Measurements from ENCODE around the gene SPATA13. TPM values are rescaled to one million over a fixed set of nuclear protein-coding genes. Genes with fewer than 3 reads are reported as not detected.
A peak's percentile ranks its signal among the peaks of the same experiment; 100 is the strongest.

The SPATA13 gene
- total RNA-seq, 1 donor from 2014 or later, result 52.7 TPM

- no peak for DNase-seq (ENCODE audit: low spot score)
Measured at GRCh38 chr13:24141333-24141910, 19.1 kb upstream of the SPATA13 start.

DNA sequence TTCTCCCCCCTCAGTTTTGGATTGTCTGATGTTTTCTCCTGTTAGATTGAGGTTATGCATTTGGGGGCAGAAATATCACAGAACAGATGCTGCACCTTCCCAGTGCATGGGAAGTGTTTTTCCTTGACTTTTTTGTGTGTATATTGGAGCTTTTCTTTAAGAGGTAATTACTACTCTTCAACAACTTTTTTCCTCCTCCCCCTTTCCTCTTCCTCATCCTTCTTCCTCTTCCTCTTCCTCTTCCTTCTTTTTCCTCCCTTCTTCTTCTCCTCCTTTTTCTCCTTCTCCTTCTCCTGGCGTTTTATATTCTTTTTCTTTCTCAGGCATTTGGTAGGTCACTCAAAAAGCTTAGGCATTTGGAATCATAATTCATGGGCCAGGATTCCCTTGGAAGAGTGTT, 18.1 kb upstream of the SPATA13 start:
- DNase-seq (ENCODE audit: low spot score), result no peak

GRCh38 chr13:24142886-24143285, 17.6 kb upstream of the SPATA13 start:
- DNase-seq (ENCODE audit: low spot score), result no peak

DNA sequence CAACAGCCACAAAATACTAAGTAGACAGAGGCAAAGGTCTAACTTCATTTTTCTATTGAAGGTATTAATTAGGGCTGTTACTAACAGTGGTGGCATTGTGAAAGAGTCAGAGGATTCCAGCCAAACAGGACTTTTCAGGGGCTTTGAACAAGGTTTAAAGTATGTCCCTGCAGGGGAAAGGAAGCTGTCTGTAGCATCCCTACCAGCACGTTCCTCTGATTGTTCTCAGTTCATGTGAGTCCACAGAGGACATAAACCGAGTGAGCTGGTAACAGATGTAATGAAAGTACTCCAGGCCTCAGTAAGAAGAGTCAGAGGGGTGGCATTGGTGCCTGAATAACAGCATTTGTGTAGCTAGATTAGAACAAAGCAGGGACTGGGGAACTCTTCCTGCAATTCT, 15.3 kb upstream of the SPATA13 start:
- no peak for DNase-seq (ENCODE audit: low spot score)

GRCh38 chr13:24145674-24146073, 14.8 kb upstream of the SPATA13 start:
- no peak for DNase-seq (ENCODE audit: low spot score)

- DNase-seq (ENCODE audit: low spot score), result no peak
Measured at GRCh38 chr13:24146961-24147569, 13.5 kb upstream of the SPATA13 start.

DNA sequence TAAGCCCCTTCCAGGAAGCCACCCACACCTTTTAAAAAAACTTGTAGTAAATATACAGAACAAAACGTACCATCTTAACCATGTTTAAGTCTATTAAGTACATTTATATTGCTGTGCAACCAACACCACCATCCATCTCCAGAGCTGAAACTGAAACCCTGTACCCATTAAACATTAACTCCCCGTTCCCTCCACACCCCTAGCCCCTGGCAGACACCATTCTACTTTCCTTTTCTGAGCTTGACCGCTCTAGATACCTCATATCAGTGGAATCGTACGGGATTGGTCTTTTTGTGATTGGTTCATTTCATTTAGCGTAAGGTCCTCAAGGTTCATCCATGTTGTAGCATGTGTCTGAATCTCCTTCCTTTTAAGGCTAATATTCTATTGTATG, 13.0 kb upstream of the SPATA13 start:
- DNase-seq (ENCODE audit: low spot score), result no peak

DNA sequence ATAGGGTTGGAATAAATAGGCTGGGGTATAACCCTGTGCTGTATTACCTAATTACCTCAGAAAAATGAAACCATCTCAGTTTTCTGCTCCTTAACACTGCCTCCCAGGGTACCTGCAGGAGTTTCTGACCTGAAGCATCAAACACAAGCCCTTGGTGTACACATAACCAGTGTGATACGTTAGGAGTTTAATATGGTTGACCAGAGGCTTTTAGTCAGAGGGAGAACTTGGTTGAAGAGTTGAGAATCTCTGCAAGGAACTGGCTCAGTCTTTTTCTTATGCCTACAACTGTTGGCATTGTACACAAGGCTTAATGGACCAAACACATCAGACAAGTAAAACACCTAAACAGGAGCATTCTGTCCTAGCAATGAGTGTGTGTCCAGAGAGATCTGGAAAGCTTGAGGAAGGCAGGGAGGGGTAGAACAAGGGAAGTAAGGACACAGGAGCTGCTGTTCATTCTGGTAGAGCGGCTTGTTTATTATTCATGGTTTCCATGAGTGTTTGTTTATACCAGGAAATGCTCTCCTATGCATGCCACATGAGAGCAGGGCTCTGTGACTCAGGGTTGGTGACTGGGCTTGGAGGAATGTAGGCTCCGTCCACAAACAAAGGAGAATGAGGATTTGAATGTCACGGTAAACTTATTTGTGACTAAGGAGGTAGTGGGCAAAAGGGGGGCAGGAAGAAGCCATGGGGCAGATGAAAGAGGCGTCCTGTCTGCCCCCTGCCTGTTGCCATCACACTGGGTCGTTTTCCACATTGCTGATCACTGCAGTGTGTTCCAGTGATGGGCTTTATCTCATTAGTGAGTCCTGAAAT, 11.9 kb upstream of the SPATA13 start:
- DNase-seq (ENCODE audit: low spot score), result peak; percentile 69

GRCh38 chr13:24149246-24150032, 11.1 kb upstream of the SPATA13 start:
- DNase-seq (ENCODE audit: low spot score), result no peak

DNA sequence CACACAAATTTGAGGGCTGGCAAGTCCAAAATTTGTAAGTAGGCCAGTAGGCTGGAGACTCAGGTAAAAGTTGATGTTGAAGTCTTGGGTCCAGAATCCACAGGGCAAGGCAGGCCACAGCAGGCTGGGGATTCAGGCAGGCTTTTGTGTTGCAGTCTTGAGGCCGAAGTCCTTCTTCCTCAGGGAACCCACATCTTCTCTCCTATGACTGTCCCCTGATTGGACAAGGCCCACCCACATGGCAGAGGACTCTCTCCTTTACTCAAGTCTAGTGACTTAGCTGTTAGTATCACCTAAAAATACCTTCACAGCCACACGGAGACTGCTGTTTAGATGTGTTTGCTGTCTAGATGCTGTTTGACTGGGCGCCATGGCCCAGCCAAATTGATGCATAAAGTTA, 9.9 kb upstream of the SPATA13 start:
- no peak for DNase-seq (ENCODE audit: low spot score)

DNA sequence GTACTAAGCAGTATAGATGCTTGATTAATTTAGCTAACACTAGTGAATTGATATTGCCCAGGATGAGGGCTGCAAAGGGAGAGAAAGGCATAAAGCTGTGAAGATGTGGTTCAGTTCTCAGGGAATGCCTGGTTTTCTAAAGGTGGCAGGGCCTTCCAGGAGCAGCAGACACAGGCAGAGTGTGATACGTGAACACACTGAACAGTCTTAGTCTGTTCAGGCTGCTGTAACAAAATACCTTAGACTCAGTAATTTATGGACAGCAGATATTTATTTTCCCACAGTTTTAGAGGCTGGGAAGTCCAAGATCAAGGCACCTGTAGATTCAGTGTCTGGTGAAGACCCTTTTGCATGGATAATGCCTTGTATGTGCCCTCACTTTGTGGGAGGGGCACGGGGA, 8.7 kb upstream of the SPATA13 start:
- no peak for DNase-seq (ENCODE audit: low spot score)

DNA sequence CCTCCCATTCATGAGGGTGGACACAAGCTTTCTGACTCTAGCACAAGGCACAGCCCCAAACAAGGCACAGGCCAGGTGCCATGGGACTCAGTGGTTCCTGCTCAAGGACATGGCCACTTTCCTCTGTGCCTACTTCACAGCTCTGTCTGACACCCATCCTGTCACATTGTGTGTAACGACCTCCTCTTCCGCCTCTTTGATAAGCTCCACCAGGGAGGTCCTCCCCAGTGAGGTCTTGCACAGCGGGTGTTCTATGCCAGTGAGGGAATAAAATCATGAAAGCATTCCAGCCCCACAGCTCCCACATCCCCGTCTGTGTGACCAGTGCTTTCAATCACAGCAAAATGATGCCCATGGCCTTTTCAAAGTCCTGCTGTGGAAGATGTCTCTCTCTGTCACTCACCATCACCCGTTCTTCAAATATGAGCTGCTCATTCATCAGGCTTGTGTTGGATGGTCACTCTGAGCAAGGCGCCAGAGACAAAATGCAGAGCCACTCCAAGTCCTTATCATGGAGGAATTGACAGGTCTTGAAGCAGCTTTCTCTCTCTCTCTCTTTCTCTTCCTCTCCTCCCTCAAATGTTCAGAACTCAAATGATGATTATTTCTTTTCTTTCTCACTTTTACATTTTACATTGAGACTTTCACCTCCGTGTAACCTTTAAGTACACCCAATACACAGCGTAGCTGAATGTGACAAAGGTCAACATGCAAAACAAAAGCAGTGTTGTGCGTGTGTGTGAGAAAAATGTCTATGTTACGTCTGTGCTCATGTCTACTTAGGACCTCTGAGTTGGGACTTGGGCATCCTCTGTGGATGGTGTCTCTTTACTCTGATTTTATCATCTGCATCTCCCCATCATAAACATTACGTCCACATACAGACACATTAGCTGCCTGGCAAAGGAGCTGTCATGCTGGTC, 8.0 kb upstream of the SPATA13 start:
- no peak for DNase-seq (ENCODE audit: low spot score)

- no peak for DNase-seq (ENCODE audit: low spot score)
Measured at GRCh38 chr13:24153347-24153746, 7.2 kb upstream of the SPATA13 start.

DNA sequence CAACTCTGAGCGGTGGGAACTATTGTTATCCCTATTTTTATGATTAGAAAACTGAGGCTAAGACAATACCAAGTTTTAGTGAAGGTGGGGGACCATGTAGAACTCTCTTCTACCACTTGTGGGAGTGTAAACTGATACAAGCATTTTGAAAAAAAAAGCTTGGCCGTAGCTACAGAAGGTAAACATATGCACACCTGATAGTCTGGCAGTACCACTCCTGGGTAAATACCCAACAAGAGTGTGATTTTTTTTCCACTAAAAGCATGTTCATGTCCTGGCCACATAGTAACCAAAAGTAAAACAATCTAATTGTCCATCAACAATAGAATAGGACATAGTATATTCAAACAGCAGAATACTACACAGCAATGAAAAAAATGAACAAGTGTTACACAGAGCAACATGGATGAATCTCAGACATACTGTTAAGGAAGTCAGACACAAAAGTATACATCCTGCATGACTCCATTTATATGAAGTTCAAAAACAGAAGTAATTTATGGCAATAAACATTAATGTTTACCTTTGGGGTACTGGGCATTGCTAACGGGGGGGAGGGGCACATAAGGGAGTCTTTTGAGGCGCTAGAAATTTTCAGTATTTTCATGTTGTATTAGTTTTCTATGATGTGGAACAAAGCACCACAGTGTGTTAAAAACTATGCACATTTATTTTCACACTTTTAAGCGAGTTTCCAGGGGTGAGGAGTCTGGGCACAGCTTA, 6.4 kb upstream of the SPATA13 start:
- no peak for DNase-seq (ENCODE audit: low spot score)

DNA sequence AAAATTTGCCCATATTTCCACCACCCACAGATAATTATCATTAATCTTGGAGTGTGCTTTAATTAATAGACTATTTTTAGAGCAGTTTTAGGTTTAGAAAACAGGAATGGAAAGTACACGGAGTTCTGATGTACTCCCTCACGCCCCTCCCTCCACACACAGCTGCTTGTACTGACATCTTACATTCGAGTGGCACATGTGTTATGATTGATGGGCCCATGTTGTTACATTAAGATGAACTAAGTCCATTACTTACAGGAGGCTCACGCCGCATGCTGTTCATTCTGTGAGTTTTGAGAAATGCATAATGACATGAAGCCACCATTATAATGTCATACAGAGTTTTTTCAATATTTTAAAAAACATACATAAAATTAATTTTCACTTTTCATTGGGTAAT, 1.2 kb upstream of the SPATA13 start:
- no peak for DNase-seq (ENCODE audit: low spot score)

DNA sequence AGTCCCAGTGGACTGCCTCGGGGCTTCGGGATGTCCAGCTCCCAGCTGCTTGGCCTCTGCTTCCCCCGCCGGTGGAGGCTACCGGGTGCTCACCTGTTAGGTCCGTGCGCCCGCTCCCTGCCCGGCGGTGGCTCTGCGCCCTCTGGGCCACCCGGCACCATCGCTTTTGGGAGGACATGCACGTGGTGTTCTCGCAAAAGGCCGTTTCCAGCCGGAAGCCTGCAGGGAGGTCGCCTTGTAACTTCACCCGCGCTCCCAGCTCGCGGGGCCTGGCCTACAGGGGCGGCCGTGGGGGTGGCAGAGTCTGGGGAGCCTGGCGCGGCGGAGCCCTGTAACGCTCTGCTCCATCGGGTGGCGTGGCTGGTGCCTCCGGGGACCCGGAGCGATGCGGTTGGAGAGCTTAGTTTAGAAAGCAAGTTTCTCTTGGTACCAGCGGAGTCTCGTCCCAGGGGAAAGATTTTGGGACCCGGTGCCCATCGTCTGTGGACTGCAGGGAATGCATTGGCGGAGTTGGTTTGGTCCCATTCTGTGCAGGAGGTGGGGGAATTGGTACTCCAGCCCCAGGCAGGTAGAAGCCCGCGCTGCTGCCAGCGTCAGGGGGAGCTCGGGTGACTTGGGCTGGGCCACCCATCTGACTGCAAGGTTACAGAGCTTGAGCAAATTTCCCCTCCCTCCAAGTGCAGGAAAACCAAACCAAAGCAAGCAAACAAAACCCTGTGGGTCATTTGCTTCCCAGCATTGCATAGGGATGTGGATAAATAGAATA, 673 bp downstream of the SPATA13 start:
- no peak for DNase-seq (ENCODE audit: low spot score)

- DNase-seq (ENCODE audit: low spot score), result peak; percentile 45
Measured at GRCh38 chr13:24161980-24162525, 1.5 kb downstream of the SPATA13 start.

- DNase-seq (ENCODE audit: low spot score), result no peak
Measured at GRCh38 chr13:24162604-24163003, 2.1 kb downstream of the SPATA13 start.

GRCh38 chr13:24165746-24166145, 5.2 kb downstream of the SPATA13 start:
- no peak for DNase-seq (ENCODE audit: low spot score)

- DNase-seq (ENCODE audit: low spot score), result no peak
Measured at GRCh38 chr13:24166561-24166960, 6.0 kb downstream of the SPATA13 start.
